H9 (cell line): ENCODE data around the gene CABLES2. TPM values are rescaled to one million over a fixed set of nuclear protein-coding genes. Genes with fewer than 3 reads are reported as not detected.

Experiments used
- DNase-seq: peaks from one replicate; pipeline ENCODE4 v3.0.0-alpha.2; 2017
- H2AFZ ChIP-seq: one replicate; pipeline ENCODE4 v1.6.1; 2013; ENCODE audit warnings: mild to moderate bottlenecking, low read length, control low read depth, moderate library complexity
- H2AK5ac ChIP-seq: 2 replicates; pipeline ENCODE4 v1.6.1; 2013; ENCODE audit warnings: low read length, control low read depth, mixed read lengths; ENCODE audit not compliant: insufficient read length
- H2BK120ac ChIP-seq: one replicate; pipeline ENCODE4 v1.6.1; 2013; ENCODE audit warnings: low read depth, mild to moderate bottlenecking, low read length, control low read depth, inconsistent platforms; ENCODE audit not compliant: poor library complexity, severe bottlenecking
- H2BK12ac ChIP-seq: 2 replicates; pipeline ENCODE4 v1.6.1; 2013; ENCODE audit warnings: low read length, control low read depth, mixed read lengths, low read depth; ENCODE audit not compliant: insufficient read length
- H2BK15ac ChIP-seq: 2 replicates; pipeline ENCODE4 v1.6.1; 2013; ENCODE audit warnings: low read depth, low read length, control low read depth
- H2BK20ac ChIP-seq: one replicate; pipeline ENCODE4 v1.6.1; 2013; ENCODE audit warnings: low read depth, mild to moderate bottlenecking, low read length, control low read depth, inconsistent platforms; ENCODE audit not compliant: poor library complexity, severe bottlenecking
- H2BK5ac ChIP-seq: 2 replicates; pipeline ENCODE4 v1.6.1; 2013; ENCODE audit warnings: low read length, control low read depth, mixed read lengths; ENCODE audit not compliant: insufficient read length
- H3K14ac ChIP-seq: 2 replicates; pipeline ENCODE4 v1.6.1; 2013; ENCODE audit warnings: low read length, control low read depth; ENCODE audit not compliant: insufficient read depth
- H3K18ac ChIP-seq: 2 replicates; pipeline ENCODE4 v1.6.1; 2013; ENCODE audit warnings: low read depth, mild to moderate bottlenecking, mixed read lengths, low read length, control low read depth; ENCODE audit not compliant: insufficient read length
- H3K23ac ChIP-seq: 2 replicates; pipeline ENCODE4 v1.6.1; 2013; ENCODE audit warnings: low read length, control low read depth, mixed read lengths, low read depth; ENCODE audit not compliant: insufficient read length
- H3K23me2 ChIP-seq: 2 replicates; pipeline ENCODE4 v1.6.1; 2013; ENCODE audit warnings: low read depth, mild to moderate bottlenecking, mixed read lengths, low read length, control low read depth; ENCODE audit not compliant: insufficient read length, poor library complexity, severe bottlenecking
- H3K27ac ChIP-seq: 2 replicates; pipeline ENCODE4 v1.5.1; 2013; ENCODE audit warnings: low read length, control low read depth, mixed read lengths, low read depth; ENCODE audit not compliant: insufficient read length
- H3K27me3 ChIP-seq: 2 replicates; pipeline ENCODE4 v1.6.1; 2013; ENCODE audit warnings: low read length, control low read depth, inconsistent platforms; ENCODE audit not compliant: insufficient read depth
- H3K4ac ChIP-seq: 2 replicates; pipeline ENCODE4 v1.6.1; 2013; ENCODE audit warnings: low read depth, mild to moderate bottlenecking, control low read depth, inconsistent platforms, low read length, moderate library complexity
- H3K4me1 ChIP-seq: 2 replicates; pipeline ENCODE4 v1.6.1; 2013; ENCODE audit warnings: low read length, control low read depth, inconsistent platforms; ENCODE audit not compliant: insufficient read depth
- H3K4me2 ChIP-seq: 2 replicates; pipeline ENCODE4 v1.6.1; 2013; ENCODE audit warnings: low read length, control low read depth, mixed read lengths; ENCODE audit not compliant: insufficient read length, insufficient read depth
- H3K56ac ChIP-seq: 2 replicates; pipeline ENCODE4 v1.6.1; 2013; ENCODE audit warnings: low read depth, mild to moderate bottlenecking, mixed read lengths, low read length, control low read depth; ENCODE audit not compliant: insufficient read length
- H3K79me1 ChIP-seq: 2 replicates; pipeline ENCODE4 v1.6.1; 2013; ENCODE audit warnings: low read depth, mild to moderate bottlenecking, moderate library complexity, low read length, control low read depth, inconsistent platforms; ENCODE audit not compliant: insufficient read depth, poor library complexity, severe bottlenecking
- H3K79me2 ChIP-seq: 2 replicates; pipeline ENCODE4 v1.6.1; 2013; ENCODE audit warnings: low read length, control low read depth, inconsistent platforms; ENCODE audit not compliant: insufficient read depth
- H3K9ac ChIP-seq: 2 replicates; pipeline ENCODE4 v1.6.1; 2013; ENCODE audit warnings: low read length, control low read depth, mixed read lengths; ENCODE audit not compliant: insufficient read length; ENCODE audit errors: extremely low read depth
- H3K9me3 ChIP-seq: one replicate; pipeline ENCODE4 v1.6.1; 2013; ENCODE audit warnings: low read depth, low read length, inconsistent platforms; ENCODE audit not compliant: control insufficient read depth
- H3T11ph ChIP-seq: one replicate; pipeline ENCODE4 v1.6.1; 2013; ENCODE audit warnings: mild to moderate bottlenecking, low read length, control low read depth, inconsistent platforms
- H4K20me1 ChIP-seq: one replicate; pipeline ENCODE4 v1.6.1; 2013; ENCODE audit not compliant: control insufficient read depth, insufficient read length, insufficient read depth
- H4K5ac ChIP-seq: 2 replicates; pipeline ENCODE4 v1.6.1; 2013; ENCODE audit warnings: low read depth, mild to moderate bottlenecking, mixed read lengths, low read length, control low read depth; ENCODE audit not compliant: insufficient read length
- H4K8ac ChIP-seq: replicated peaks from 2 replicates; pipeline ENCODE4 v1.6.1; 2013; ENCODE audit warnings: low read length, control low read depth, mixed read lengths, low read depth; ENCODE audit not compliant: insufficient read length
- H4K91ac ChIP-seq: 2 replicates; pipeline ENCODE4 v1.6.1; 2013; ENCODE audit warnings: low read depth, mild to moderate bottlenecking, moderate library complexity, mixed read lengths, low read length, control low read depth; ENCODE audit not compliant: insufficient read length
- H3K27ac Mint-ChIP-seq, 3 experiments: 2 replicates in 2 of 3; 3 replicates in 1 of 3; pipeline ENCODE4 v1.8.0; 2020 to 2021; ENCODE audit warnings: mixed read lengths in 3 of 3, mild to moderate bottlenecking in 1 of 3, moderate library complexity in 1 of 3
- H3K27me3 Mint-ChIP-seq: 2 replicates; pipeline ENCODE4 v1.8.0; 2021; ENCODE audit warnings: low read depth, mild to moderate bottlenecking, moderate library complexity, mixed read lengths
- H3K36me3 Mint-ChIP-seq, 3 experiments: 2 replicates in 2 of 3; 3 replicates in 1 of 3; pipeline ENCODE4 v1.8.0; 2020 to 2021; ENCODE audit warnings: low read depth in 3 of 3, mixed read lengths in 3 of 3; ENCODE audit not compliant: insufficient read depth in 1 of 3
- H3K4me1 Mint-ChIP-seq, 2 experiments: 2 replicates each; pipeline ENCODE4 v1.8.0; 2020; ENCODE audit warnings: mixed read lengths in 2 of 2
- H3K4me3 Mint-ChIP-seq, 2 experiments: 2 replicates in 1 of 2; 3 replicates in 1 of 2; pipeline ENCODE4 v1.8.0; 2020 to 2021; ENCODE audit warnings: mild to moderate bottlenecking in 2 of 2, mixed read lengths in 2 of 2, moderate library complexity in 1 of 2
- H3K9me3 Mint-ChIP-seq, 2 experiments: 2 replicates in 1 of 2; 3 replicates in 1 of 2; pipeline ENCODE4 v1.8.0; 2020; ENCODE audit warnings: mild to moderate bottlenecking in 2 of 2, mixed read lengths in 2 of 2, moderate library complexity in 1 of 2
- CTCF ChIP-seq: fragments of 200-600 bp; sonication (generic); conservative IDR thresholded peaks from 3 replicates; pipeline ENCODE4 v1.8.0; 2021; ENCODE audit warnings: antibody characterized with exemption, mild to moderate bottlenecking
- WGBS: extraction: QIAGEN DNeasy Blood & Tissue Kit; methylation state at CpG from one replicate; pipeline ENCODE4 v1.1.7; 2013; ENCODE audit warnings: missing lambda C conversion rate, low lambda C conversion rate, mixed read lengths; ENCODE audit not compliant: insufficient read length; ENCODE audit errors: extremely low coverage; 5-methylcytosine and 5-hydroxymethylcytosine counted together
- total RNA-seq: library from RNA; stranded (reverse); gene quantifications from 2 replicates; pipeline ENCODE4 v1.2.1, GENCODE V29; 2021

CABLES2 gene
- total RNA-seq, 1 experiment from 2014 or later, result 10.8 TPM

GRCh38 chr20:62436692-62437091 lies 29.6 kb upstream of the CABLES2 start:
- Histone ChIP-seq H2AK5ac (no peak overlapping the region), H2BK12ac (no peak overlapping the region), H2BK5ac (no peak overlapping the region), H4K5ac (no peak overlapping the region), H4K8ac (no peak overlapping the region), H2BK120ac (no peak overlapping the region), H3K4ac (no peak overlapping the region), H3K9me3 (no peaks in the 10 kb centered on the region), H3K4me2 (no peak overlapping the region), H3K23ac (no peak overlapping the region), H3K9ac (no peak overlapping the region), H3K79me1 (no peaks in the 10 kb centered on the region), H2BK15ac (no peak overlapping the region), H3T11ph (no peak overlapping the region), H2AFZ (no peak overlapping the region), H3K4me1 (no peaks in the 10 kb centered on the region), H2BK20ac (no peak overlapping the region), H3K27me3 (no peaks in the 10 kb centered on the region), H4K20me1 (no peaks in the 10 kb centered on the region), H3K79me2 (no peaks in the 10 kb centered on the region), H3K27ac (no peak overlapping the region), H4K91ac (no peak overlapping the region), H3K14ac (no peak overlapping the region), H3K18ac (no peak overlapping the region), H3K23me2 (no peaks in the 10 kb centered on the region), H3K56ac (no peak overlapping the region)
- DNase-seq, result no peak
- Mint-ChIP-seq H3K4me1 (peaks cover 0 to 5% of the 10 kb centered on the region in 2 experiments; a peak in 3 of 4 replicates), H3K27me3 (peaks cover 50% of the 10 kb centered on the region), H3K27ac (no peak overlapping the region), H3K9me3 (peaks cover 0 to 2% of the 10 kb centered on the region in 2 experiments; a peak in 1 of 5 replicates), H3K36me3 (no peaks in the 10 kb centered on the region), H3K4me3 (no peak overlapping the region)
- WGBS, result no CpG with 5 or more reads among the region's 3 CpGs
- no peak for TF ChIP-seq CTCF
